C1 segment of cervical spinal cord (tissue), 14 donors: ENCODE results near the gene NT5DC1.

Experiments used
- DNase-seq, 14 donors: peaks; one replicate each; lab custom pipeline; 2025; lab: John Stamatoyannopoulos, UW

The NT5DC1 gene

DNA sequence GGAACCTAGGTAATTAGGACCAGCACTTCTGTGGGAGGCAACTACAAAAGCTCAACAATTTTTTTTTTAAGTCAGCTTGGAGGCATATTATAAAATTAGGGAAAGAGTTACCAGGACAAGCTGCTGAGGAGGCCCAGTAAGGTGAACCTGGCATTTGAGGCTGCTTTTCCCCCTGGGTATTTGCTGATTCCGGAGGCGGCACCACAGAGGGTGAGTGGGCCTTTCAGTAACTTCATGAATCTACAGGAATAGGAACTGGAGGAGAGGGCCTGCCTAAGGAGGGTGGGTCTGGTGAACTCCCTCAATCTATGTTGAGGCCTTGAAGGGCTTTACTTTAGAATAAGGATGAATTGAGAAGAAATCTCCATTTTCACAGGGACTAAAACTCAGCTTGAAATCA, 138.6 kb downstream of the NT5DC1 start:
- DNase-seq: peak in 1 of 14 donors; percentile 57

DNA sequence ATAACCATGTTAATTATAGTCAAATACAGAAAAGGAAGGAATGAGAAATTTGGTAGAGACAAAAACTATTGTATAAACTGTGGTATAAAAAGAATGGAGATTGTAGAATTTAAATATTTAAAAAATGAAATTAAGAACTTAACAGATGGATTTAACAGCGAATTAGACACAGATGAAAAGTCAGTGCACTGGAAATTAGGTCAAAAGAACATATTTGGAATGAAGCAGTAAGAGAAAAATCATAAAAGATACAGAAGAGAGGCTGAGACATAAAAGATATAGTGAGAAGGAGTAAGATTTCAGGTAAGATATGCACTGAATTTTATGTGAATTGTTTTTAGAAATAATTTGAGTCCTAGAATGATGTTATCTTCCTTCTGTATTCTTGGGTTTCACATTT, 139.2 kb downstream of the NT5DC1 start:
- peak in 1 of 14 donors; percentile 57 for DNase-seq

GRCh38 chr6:116244284-116244683, 143.6 kb downstream of the NT5DC1 start:
- no peak for DNase-seq

DNA sequence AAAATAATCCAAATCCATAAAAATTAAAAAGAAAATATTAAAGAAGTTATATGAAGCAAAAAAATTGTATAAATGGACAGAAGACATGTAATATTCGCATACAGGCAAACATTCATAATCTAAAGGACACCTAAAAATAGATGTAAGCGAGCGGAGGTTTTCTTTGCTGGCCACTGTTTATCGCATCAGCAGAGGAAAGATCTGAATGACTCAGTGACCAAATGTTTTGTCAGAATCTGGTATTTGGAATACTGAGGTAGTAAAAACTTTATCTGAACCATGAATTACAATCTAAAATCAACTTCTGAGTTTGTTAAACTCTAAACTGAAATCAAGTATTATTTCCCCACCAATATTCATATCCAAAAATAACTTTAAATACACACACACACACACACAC, 145.4 kb downstream of the NT5DC1 start:
- no peak for DNase-seq

DNA sequence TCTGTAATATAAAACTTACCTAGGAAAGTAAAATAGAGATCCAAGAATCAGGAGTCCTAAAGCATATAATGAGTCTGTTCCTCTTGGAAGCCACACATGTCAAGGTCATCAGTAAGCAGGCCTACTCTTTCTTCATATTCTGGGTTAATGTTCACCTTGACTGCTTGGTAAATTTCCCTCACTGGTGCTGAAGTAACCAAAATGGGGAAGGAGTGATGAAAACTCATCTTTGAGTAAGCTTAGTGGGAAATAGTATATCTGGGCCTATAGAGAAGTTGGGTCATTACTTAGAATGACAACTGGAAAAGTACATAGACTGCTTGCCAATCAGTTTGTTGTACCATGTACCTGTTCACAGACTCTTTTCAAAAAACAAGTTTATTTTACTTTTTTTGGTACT, 146.6 kb downstream of the NT5DC1 start:
- DNase-seq: no peak

DNA sequence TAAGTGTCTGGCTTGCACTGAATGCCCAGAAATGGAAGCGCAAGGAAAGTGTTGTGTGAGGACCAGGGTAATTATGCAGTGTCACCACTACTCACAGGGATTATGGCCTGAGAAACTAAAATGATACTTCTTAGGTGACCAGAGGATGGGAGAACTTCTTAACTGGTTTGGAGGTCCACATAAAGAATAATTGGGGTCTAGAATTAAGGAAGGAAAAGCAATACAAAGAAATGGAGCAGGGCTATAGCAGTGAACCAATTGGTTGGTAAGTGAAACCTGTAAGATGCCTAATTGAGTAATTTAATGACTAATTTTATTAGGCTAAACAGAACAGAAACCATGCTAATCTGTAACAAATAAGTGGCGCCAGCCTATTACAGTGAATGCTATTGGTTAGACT, 147.9 kb downstream of the NT5DC1 start:
- no peak for DNase-seq

DNA sequence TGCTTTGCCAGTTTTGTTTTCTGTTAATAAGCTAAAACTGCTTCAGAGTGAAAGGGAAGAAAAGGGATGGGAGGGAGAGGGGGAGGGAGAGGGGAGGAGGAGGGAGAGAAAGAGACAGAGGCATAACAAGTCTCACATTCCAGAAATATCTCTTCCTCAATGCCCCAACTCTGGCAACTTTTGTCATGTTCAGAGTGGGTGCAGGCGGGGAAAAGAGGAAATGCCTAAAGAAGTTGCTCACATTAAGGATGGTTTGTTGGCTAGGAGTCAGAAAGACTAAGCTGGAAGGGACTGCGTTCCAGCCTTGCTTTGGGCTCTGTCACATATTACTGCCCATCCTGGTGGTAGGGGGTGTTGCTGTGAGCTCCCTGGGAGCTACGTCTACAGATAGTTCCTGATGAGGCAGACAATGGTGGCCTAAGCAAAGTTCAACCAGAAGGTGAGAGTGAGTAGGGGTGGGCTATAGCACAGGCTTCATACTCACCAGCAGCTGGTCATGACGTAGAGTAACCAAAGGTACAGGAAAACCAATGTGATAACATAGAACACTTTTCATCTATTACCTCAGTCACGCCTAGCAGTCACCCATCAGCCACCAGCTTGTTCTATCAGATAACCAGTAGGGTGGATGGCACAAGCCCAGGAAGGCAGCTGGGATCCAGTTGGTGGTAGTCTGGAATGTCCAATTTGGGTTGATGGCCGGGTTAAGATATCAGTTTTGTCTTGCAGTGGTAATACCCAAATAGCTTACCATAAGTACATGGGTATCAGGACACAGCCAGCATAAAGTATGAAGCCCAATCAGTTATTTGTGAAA, 151.1 kb downstream of the NT5DC1 start:
- no peak for DNase-seq

GRCh38 chr6:116253188-116253504, 152.5 kb downstream of the NT5DC1 start:
- no peak for DNase-seq

- DNase-seq: peak in 13 of 14 donors; percentile 40 to 95 (median 84)
These were observed 153.0 kb downstream of the NT5DC1 start, which contains the start of gene TSPYL4 for GRCh38 chr6:116253505-116254296. TSPYL4 (minus strand) TSS chr6:116254075; CDS start chr6:116254008, 67 bp downstream.

DNA sequence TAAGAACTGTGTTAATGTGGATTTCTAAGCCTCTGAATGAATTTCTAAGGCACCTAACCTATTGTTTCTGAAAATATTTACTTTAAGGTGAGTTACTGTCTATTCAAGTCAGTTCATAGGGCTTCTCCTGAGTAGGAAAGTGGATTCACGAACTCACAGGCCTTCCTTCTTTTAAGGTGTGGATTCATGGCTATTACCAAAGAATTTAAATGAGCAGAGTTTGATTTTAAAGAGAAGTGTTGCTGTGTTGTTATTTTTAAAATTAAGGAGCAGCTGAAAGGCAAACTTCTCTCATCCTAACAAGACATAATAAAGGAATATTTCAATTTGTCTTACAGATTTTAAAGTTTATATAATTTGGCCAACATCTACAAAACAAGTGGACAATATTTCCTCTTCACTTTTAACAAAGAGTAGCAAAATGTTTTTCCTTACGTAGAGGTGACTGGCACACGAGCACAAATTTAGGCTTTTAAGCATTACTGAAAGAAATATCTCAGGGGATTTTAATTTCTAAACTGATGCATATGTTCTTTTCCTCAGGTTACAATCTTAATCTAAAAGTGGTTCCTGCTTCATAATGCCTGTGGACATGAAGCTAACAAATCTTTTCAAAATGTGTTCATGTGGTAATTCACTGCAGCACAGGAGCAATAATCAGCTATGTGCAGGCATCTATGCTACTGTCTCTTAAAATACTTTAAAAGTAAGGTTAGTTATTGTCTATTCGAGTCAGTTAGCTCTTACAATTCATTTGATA, 153.8 kb downstream of the NT5DC1 start:
- DNase-seq: no peak

DNA sequence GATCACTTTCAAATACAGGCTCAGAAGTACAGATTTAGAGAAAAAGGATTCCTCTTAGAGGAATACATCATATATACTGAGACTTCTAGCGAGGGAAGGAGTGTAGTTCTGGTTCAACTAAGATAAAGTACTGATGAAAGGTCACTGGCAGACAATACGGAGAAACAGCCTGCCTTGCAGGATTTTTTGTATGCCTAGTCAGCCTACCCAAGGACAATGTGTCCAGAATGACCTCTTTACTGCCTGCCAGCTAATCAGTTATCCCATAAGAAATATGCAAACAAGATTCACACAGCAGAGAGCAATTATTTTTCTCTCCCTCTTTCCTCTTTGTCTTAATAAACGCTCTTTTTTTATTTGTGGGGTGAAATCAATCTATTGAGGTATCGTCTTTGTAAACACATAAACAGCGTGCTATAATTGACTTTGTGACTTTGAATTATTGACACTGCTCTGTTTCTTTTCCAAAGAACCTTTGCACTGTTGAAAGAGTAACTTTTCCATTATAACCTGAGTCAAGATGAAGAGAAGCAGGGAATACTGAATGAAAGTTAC, 154.7 kb downstream of the NT5DC1 start:
- DNase-seq: no peak

GRCh38 chr6:116256694-116257093, 156.0 kb downstream of the NT5DC1 start:
- no peak for DNase-seq

GRCh38 chr6:116258520-116258919, 157.9 kb downstream of the NT5DC1 start:
- no peak for DNase-seq

GRCh38 chr6:116263353-116263752, 162.7 kb downstream of the NT5DC1 start:
- DNase-seq: no peak

DNA sequence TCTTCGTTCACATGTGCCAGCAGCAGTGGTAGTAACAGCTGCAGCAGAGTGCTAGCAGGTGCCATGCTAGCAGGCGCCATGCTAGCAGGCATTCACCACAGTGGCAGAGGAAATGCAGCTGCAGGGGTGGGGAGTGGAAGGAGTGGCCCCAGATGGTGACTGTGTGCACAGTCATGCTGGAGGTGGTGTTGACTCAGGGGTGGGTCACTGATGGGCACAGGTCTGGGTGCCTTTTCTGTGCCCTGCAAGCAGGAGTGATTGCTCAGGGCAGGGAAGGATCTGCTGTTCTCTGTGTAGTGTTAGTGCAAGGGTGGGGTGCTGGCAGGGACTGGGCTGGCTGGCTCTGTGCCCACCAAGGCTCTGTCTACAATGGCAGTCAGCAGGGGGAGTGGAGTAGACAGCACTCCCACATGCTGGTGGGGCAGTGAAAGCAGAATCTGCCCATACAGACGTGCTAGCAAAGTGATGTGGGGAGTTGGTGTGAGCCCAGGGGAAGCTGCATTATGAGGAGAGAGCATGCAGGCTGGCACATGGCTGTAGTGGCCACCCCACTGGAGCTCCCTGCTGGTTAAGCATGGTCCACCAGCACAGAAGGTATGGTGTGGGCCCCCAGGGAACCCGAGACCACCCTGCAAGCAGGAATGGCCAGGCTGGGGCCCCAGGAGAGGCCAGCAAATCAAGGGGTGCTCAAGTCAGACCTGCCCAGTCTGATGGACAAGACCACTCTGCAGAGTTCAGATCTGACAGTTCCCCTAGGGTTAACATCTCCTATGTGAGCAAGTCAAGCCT, 164.6 kb downstream of the NT5DC1 start:
- DNase-seq: no peak

DNA sequence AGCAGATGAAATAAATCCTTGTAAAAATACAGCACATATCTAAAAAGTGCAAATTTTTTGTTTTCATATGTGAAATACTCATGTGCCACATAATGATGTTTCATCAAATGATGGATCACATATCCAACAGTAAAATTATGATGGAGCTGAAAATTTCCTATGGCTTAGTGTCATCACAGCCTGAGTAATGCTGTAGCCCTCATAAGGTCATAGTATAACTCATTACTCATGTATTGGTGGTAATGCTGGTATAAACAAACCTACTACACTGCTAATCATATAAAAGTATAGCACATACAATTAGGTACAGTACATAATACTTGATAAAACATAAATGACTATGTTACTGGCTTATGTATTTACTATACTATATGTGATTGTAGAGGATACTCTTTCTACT, 166.2 kb downstream of the NT5DC1 start:
- no peak for DNase-seq

DNA sequence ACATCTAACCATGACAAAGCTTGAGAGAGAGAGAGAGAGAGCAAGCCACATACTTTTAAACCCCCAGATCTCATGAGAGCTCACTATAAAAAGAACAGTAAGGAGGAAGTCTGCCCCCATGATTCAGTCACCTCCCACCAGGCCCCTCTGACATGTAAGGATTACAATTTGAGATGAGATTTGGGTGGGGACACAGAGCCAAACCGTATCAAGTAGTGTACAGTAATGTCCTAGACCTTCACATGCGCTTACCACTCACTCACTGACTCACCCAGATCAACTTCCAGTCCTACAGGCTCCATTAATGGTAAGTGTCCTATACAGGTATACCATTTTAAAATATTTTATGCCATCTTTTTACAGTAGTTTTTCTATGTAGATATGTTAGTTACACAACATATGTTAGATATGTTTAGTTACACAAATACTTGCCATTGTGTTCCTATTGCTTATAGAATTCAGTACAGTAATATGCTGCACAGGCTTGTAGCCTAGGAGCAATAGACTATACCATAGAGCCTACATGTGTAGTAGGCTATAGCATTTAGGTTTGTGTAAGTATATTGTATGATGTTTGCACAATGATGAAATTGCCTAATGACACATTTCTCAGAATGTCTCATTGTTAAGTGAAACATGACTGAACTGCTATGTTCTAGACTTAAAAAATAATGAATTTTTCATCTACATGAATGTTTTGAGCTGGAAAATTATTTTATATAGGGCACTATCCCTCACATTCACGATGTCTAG, 167.4 kb downstream of the NT5DC1 start:
- DNase-seq: no peak

GRCh38 chr6:116268589-116269293, 168.1 kb downstream of the NT5DC1 start:
- DNase-seq: no peak

GRCh38 chr6:116271149-116271708, 170.6 kb downstream of the NT5DC1 start:
- no peak for DNase-seq
